Endothelial cell of umbilical vein (primary cell): ENCODE data around the gene AMELY. TPM values are rescaled to one million over a fixed set of nuclear protein-coding genes. Genes with fewer than 3 reads are reported as not detected.

Experiments
- BruUV-seq: library from RNA; stranded (reverse); fragments of 400-500 nt; replicated peaks from 2 replicates; lab custom pipeline; 2021; lab: Mats Ljungman, UMichigan
- CTCF ChIA-PET: fragments of 300-600, 350-600 bp; sonication (Branson Sonifier 250); formaldehyde crosslinking; loops from one replicate; lab custom pipeline; 2021; ENCODE audit warnings: antibody characterized with exemption, inconsistent platforms; lab: Charles Lee
- POLR2A ChIA-PET: fragments of 300-600, 350-600 bp; sonication (Branson Sonifier 250); formaldehyde crosslinking; loops from one replicate; lab custom pipeline; 2021; ENCODE audit warnings: antibody characterized with exemption, inconsistent platforms; lab: Charles Lee
- DNase-seq: peaks from one replicate; pipeline ENCODE4 v3.0.0-alpha.2; 2011; ENCODE audit warnings: low read depth, low spot score
- FAIRE-seq: peaks from 2 replicates; lab custom pipeline; 2011; peaks lifted over from hg19 to GRCh38; lab: Jason Lieb, UNC
- H2AFZ ChIP-seq: 2 replicates; pipeline ENCODE4 v1.6.0; 2012; ENCODE audit warnings: low read depth, low read length, control low read depth, inconsistent platforms
- H3K27ac ChIP-seq: 2 replicates; pipeline ENCODE4 v1.5.1; 2011; ENCODE audit warnings: low read depth, mild to moderate bottlenecking, control low read depth, low read length, moderate library complexity; ENCODE audit not compliant: insufficient read depth
- H3K27me3 ChIP-seq, 2 experiments: 2 replicates each; pipeline versions ENCODE4 v1.6.0 to v1.6.1; 2011; ENCODE audit warnings: low read length in 2 of 2, mixed read lengths in 1 of 2; ENCODE audit not compliant: control insufficient read depth in 2 of 2, insufficient read depth in 2 of 2
- H3K36me3 ChIP-seq, 2 experiments: 2 replicates in 1 of 2; 3 replicates in 1 of 2; pipeline ENCODE4 v1.5.1; 2011; ENCODE audit warnings: low read length in 2 of 2, mild to moderate bottlenecking in 1 of 2, moderate library complexity in 1 of 2; ENCODE audit not compliant: control insufficient read depth in 2 of 2, insufficient read depth in 2 of 2; ENCODE audit errors: extremely low read depth in 1 of 2
- H3K4me1 ChIP-seq: 3 replicates; pipeline ENCODE4 v1.5.1; 2011; ENCODE audit warnings: mild to moderate bottlenecking, low read length; ENCODE audit not compliant: control insufficient read depth, insufficient read depth; ENCODE audit errors: extremely low read depth
- H3K4me2 ChIP-seq: 2 replicates; pipeline ENCODE4 v1.6.1; 2011; ENCODE audit warnings: low read length, control low read depth, mixed read lengths; ENCODE audit not compliant: insufficient read depth
- H3K4me3 ChIP-seq, 3 experiments: fragments of 200-600 bp in 1 of 3; sonication (generic), shearing (Covaris generic) in 1 of 3; replicated peaks in 1 of 3; 2 replicates each; pipeline ENCODE4 v1.5.1; 2011 to 2016; ENCODE audit warnings: control low read depth in 3 of 3, low read length in 3 of 3, mild to moderate bottlenecking in 2 of 3, inconsistent platforms in 1 of 3, low read depth in 1 of 3, moderate library complexity in 1 of 3; ENCODE audit not compliant: insufficient read depth in 1 of 3
- H3K79me2 ChIP-seq: 2 replicates; pipeline ENCODE4 v1.6.0; 2012; ENCODE audit warnings: low read length, inconsistent platforms; ENCODE audit not compliant: control insufficient read depth, insufficient read depth
- H3K9ac ChIP-seq: replicated peaks from 2 replicates; pipeline ENCODE3; 2011; ENCODE audit warnings: low read length, control low read depth; ENCODE audit not compliant: insufficient read depth; ENCODE audit errors: extremely low read depth
- H3K9me1 ChIP-seq: replicated peaks from 3 replicates; pipeline ENCODE4 v1.6.0; 2011; ENCODE audit warnings: mild to moderate bottlenecking, low read length; ENCODE audit not compliant: control insufficient read depth, insufficient read depth; ENCODE audit errors: extremely low read depth
- H3K9me3 ChIP-seq: replicated peaks from 2 replicates; pipeline ENCODE4 v1.5.1; 2012; ENCODE audit warnings: low read length, inconsistent platforms; ENCODE audit not compliant: control insufficient read depth, insufficient read depth
- H4K20me1 ChIP-seq: replicated peaks from 2 replicates; pipeline ENCODE3; 2011; ENCODE audit warnings: mild to moderate bottlenecking, low read length; ENCODE audit not compliant: control insufficient read depth, insufficient read depth; ENCODE audit errors: extremely low read depth
- EZH2 ChIP-seq: IDR thresholded peaks from 2 replicates; pipeline ENCODE4 v1.6.1; 2012; ENCODE audit warnings: borderline replicate concordance, low read depth, mild to moderate bottlenecking, moderate library complexity, low read length, inconsistent platforms; ENCODE audit not compliant: severe bottlenecking
- FOS ChIP-seq: IDR thresholded peaks from 2 replicates; pipeline ENCODE4 v1.6.1; 2011; ENCODE audit warnings: mild to moderate bottlenecking, low read length, moderate library complexity, borderline replicate concordance; ENCODE audit not compliant: insufficient read depth
- GATA2 ChIP-seq: IDR thresholded peaks from 2 replicates; pipeline ENCODE4 v1.7.0; 2011; ENCODE audit warnings: low read depth, mild to moderate bottlenecking, moderate library complexity, mixed read lengths, low read length; ENCODE audit not compliant: insufficient read length, insufficient read depth
- JUN ChIP-seq: IDR thresholded peaks from 2 replicates; pipeline ENCODE4 v1.6.1; 2011; ENCODE audit warnings: borderline replicate concordance, low read depth; ENCODE audit not compliant: insufficient read length, insufficient read depth
- MYC ChIP-seq: IDR thresholded peaks from one replicate; pipeline ENCODE4 v1.6.1; 2011; ENCODE audit warnings: mild to moderate bottlenecking, low read depth, low read length
- POLR2A ChIP-seq: IDR thresholded peaks from 2 replicates; pipeline ENCODE4 v1.6.1; 2012; ENCODE audit warnings: low read depth, mild to moderate bottlenecking, control low read depth, low read length
- POLR2AphosphoS5 ChIP-seq: IDR thresholded peaks from 2 replicates; pipeline ENCODE4 v1.6.1; 2012; ENCODE audit warnings: low read depth, mild to moderate bottlenecking, control low read depth, low read length, moderate library complexity; ENCODE audit not compliant: insufficient read depth
- dilution Hi-C: fragments of 300-500 bp; cut with MboI; formaldehyde crosslinking; loops from one replicate; pipeline ENCODE4 v1.15.0; 2019; ENCODE audit warnings: low sequenced_read_pairs; ENCODE audit not compliant: extremely low pct_ligation_motif_present
- intact Hi-C: fragments of 100-400 bp; cut with micrococcal nuclease; formaldehyde crosslinking; loops from one replicate; pipeline ENCODE4 v1.10.0; 2022
- polyA plus RNA-seq, 4 experiments: library from polyadenylated mRNA; depleted of rRNA in 3 of 4; stranded (reverse) in 3 of 4; unstranded in 1 of 4; fragments of >200 nt; gene quantifications; 2 replicates each; pipeline versions ENCODE4 v1.2.1 to v1.2.3, GENCODE V29; 2011 to 2012; ENCODE audit warnings: missing spikeins in 1 of 4
- total RNA-seq: library from RNA; stranded (reverse); gene quantifications from 2 replicates; pipeline ENCODE4 v1.2.3, GENCODE V29; 2021
- TF ChIP-seq, protein P1 (sequence below), 2 donors: IDR thresholded peaks; 1 replicate in 1 of 2; 2 replicates in 1 of 2; pipeline ENCODE4 v1.5.1; 2011; ENCODE audit warnings: low read length in 2 of 2, mild to moderate bottlenecking in 2 of 2, moderate library complexity in 2 of 2, control low read depth in 1 of 2, inconsistent platforms in 1 of 2, low read depth in 1 of 2; ENCODE audit not compliant: insufficient read depth in 1 of 2; ENCODE audit errors: extremely low read depth in 1 of 2
- TF ChIP-seq, protein P2 (sequence below): IDR thresholded peaks from 2 replicates; pipeline ENCODE4 v1.6.1; 2011; ENCODE audit not compliant: insufficient read depth, insufficient read length

Gene AMELY
- total and polyA plus RNA-seq, 2 donors (not counting 3 experiments of a cell fraction or from before 2014, with no cell fraction given): not detected

DNA sequence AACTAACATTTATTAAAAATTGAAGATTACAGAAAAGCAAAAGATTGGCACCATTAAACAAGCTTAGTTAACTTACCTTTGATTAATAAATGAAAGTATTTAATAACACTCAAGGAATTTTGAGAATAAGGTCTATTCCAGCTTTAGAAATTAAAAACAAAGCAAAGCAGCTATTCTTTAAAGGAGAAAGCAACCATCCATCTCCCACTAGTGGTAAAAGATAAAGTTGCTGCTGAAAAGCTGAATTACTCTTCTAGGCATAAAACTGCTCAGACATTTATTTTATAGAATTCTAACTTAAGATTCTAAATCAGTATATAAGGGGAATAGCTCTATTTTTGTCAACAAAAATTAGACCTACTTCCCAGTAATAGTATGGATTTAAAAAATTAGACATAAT lies 36.1 kb upstream of the AMELY start:
- BruUV-seq: no TSS peak
- DNase-seq (no peak), FAIRE-seq (no peak)
- intact Hi-C loops (no loop called here), dilution Hi-C loops (no loop called here)
- Histone ChIP-seq H3K9me3 (no peaks in the 10 kb centered on the region), H3K79me2 (no peaks in the 10 kb centered on the region), H3K27me3 (no peaks in the 10 kb centered on the region), H3K9ac (no peak overlapping the region), H2AFZ (no peak overlapping the region), H3K4me2 (no peak overlapping the region), H3K36me3 (no peaks in the 10 kb centered on the region), H3K4me1 (no peaks in the 10 kb centered on the region), H3K4me3 (no peak overlapping the region), H3K9me1 (no peaks in the 10 kb centered on the region), H3K27ac (no peak overlapping the region), H4K20me1 (no peaks in the 10 kb centered on the region)
- ChIA-PET CTCF (no interaction called here), POLR2A (no interaction called here)
- no peak for TF ChIP-seq EZH2
- no peak for TF ChIP-seq POLR2AphosphoS5
- TF ChIP-seq, protein P1, sequence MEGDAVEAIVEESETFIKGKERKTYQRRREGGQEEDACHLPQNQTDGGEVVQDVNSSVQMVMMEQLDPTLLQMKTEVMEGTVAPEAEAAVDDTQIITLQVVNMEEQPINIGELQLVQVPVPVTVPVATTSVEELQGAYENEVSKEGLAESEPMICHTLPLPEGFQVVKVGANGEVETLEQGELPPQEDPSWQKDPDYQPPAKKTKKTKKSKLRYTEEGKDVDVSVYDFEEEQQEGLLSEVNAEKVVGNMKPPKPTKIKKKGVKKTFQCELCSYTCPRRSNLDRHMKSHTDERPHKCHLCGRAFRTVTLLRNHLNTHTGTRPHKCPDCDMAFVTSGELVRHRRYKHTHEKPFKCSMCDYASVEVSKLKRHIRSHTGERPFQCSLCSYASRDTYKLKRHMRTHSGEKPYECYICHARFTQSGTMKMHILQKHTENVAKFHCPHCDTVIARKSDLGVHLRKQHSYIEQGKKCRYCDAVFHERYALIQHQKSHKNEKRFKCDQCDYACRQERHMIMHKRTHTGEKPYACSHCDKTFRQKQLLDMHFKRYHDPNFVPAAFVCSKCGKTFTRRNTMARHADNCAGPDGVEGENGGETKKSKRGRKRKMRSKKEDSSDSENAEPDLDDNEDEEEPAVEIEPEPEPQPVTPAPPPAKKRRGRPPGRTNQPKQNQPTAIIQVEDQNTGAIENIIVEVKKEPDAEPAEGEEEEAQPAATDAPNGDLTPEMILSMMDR (IDR thresholded peaks at IDR 0.05; ENCODE audit: extremely low read depth in 1 of 2, insufficient read depth in 1 of 2, low read depth in 1 of 2, low read length in 2 of 2): no peak
- TF ChIP-seq GATA2: no peak
- TF ChIP-seq, protein P2, sequence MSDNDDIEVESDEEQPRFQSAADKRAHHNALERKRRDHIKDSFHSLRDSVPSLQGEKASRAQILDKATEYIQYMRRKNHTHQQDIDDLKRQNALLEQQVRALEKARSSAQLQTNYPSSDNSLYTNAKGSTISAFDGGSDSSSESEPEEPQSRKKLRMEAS: no peak
- no peak for TF ChIP-seq FOS
- TF ChIP-seq MYC: no peak
- TF ChIP-seq JUN: no peak
- TF ChIP-seq POLR2A: no peak
